ENCODE data around the gene CLASP1.
"Not testable (repeated sequence)": the region's sequence is repeated elsewhere in the genome, so short reads cannot be mapped to it uniquely, and the experiment has no call there.

CLASP1 gene

GRCh38 chr2:121455446-121455845 is 193.8 kb downstream of the CLASP1 start:
- H3K4me3 Mint-ChIP-seq, result no peak overlapping the region
- H3K9me3 Mint-ChIP-seq, result no peaks in the 10 kb centered on the region
- no peaks in the 10 kb centered on the region for H3K4me1 Mint-ChIP-seq
- no peak for ATAC-seq
- no peak for DNase-seq (ENCODE audit: low spot score in 2 of 2)
- H3K27ac Mint-ChIP-seq, result no peak overlapping the region
- H3K36me3 Mint-ChIP-seq, result peaks cover 97% of the 10 kb centered on the region

DNA sequence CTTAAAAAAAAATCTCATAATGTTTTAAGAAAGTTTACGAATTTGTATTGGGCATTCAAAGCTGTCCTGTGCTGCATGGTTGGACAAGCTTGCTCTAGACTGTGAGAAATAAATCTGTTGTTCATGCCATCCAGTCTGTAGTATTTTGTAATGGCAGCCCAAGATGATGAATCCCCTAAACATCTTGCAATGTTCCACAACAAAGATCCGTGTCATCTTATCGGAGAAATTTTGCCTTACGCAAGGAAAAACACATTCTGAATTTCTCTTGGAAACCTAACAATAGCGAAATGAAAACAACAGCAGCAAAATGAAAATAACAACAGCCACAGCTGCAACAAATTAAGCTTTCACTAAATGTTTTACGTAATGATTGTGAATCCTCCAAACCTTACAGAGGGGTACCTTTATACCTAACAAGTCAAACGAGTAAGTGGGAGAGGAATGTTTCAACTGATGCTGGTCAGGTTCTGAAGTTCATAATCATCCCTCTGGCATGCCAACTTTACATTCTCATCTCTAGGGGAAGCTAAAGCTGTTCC is 194.6 kb downstream of the CLASP1 start:
- Mint-ChIP-seq H3K4me3 (no peak overlapping the region), H3K9me3 (no peaks in the 10 kb centered on the region), H3K4me1 (no peaks in the 10 kb centered on the region), H3K27ac (no peak overlapping the region), H3K36me3 (peaks cover 97% of the 10 kb centered on the region)
- no peak for ATAC-seq
- no peak for DNase-seq (ENCODE audit: low spot score in 2 of 2)

DNA sequence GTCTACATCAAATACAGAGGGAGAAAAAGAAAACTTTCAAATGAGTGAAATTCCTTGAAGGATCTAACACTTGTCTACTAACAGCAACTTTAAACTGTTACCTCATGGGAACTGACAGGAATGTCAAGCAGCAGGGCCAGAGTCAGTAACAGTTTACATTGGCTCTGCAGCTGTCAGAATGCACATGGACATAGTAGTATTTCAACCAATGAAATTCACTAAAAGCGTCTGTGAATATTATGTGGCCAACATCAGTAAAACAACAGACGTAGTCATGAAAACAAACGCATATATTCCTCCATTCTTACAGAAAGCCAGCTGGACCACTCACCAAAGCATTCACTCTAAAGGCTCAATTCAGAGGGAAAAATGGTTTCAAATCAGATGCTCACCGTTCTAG is 197.9 kb downstream of the CLASP1 start:
- H3K4me3 Mint-ChIP-seq, result no peak overlapping the region
- H3K36me3 Mint-ChIP-seq, result peaks cover 97% of the 10 kb centered on the region
- H3K27ac Mint-ChIP-seq, result no peak overlapping the region
- ATAC-seq, result no peak
- H3K9me3 Mint-ChIP-seq, result no peaks in the 10 kb centered on the region
- peaks cover 6% of the 10 kb centered on the region for H3K4me1 Mint-ChIP-seq
- DNase-seq (ENCODE audit: low spot score in 2 of 2), result no peak

- Mint-ChIP-seq H3K27ac (no peak overlapping the region), H3K4me1 (peaks cover 6% of the 10 kb centered on the region), H3K4me3 (no peak overlapping the region), H3K36me3 (peaks cover 97% of the 10 kb centered on the region), H3K9me3 (no peaks in the 10 kb centered on the region)
- DNase-seq (ENCODE audit: low spot score in 2 of 2) (no peak), ATAC-seq (no peak)
Measured at GRCh38 chr2:121450301-121450700, 199.0 kb downstream of the CLASP1 start.

- H3K27ac Mint-ChIP-seq, result peak overlapping the region; percentile 45
- peaks cover 100% of the 10 kb centered on the region for H3K36me3 Mint-ChIP-seq
- H3K4me3 Mint-ChIP-seq, result no peak overlapping the region
- peaks cover 6% of the 10 kb centered on the region for H3K4me1 Mint-ChIP-seq
- no peak for ATAC-seq
- no peaks in the 10 kb centered on the region for H3K9me3 Mint-ChIP-seq
- DNase-seq (ENCODE audit: low spot score in 2 of 2), result no peak
Measured at GRCh38 chr2:121446647-121447241, 202.5 kb downstream of the CLASP1 start.

DNA sequence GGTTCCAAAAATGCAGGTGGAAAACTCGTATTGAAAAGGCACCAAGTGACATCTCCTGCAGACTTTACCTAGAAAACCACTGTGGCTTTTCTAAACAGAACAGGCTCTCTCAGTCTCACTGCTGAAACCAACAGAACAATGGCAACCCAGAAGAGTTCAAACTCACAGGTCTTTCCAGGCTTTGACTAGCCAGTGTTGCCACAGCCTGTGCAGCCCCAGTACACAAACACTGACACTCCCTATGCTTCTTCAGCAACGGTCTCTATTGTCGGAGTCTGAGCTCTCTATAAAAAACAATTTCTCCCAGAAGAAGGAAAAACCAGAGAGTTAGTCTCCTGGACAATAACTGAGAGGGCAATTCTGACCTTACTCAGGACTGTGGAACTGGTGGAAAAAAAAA is 206.4 kb downstream of the CLASP1 start:
- DNase-seq (ENCODE audit: low spot score in 2 of 2), result no peak
- Mint-ChIP-seq H3K9me3 (no peaks in the 10 kb centered on the region), H3K36me3 (peaks cover 89% of the 10 kb centered on the region)

DNA sequence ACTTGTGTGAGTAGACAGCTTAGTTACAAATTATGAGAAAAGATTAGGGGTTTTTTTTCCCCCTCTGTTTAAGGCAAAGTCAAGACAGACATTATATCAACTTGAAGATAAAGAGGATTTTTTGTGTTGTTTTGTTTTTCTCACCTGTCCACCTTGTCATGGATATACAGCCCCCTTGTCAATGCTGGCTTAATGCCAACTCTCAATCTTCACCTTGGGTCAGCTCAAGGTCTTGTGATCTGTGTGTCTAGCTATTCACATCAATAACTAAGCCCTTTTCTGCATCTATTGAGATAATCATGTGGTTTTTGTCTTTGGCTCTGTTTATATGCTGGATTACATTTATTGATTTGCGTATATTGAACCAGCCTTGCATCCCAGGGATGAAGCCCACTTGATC is 211.0 kb downstream of the CLASP1 start:
- not testable (repeated sequence) for ATAC-seq; DNase-seq (ENCODE audit: low spot score in 2 of 2); H3K27ac Mint-ChIP-seq; H3K9me3 Mint-ChIP-seq; H3K4me3 Mint-ChIP-seq; H3K4me1 Mint-ChIP-seq
- H3K36me3 Mint-ChIP-seq, result peaks cover 62% of the 10 kb centered on the region

More for the DNA sequence above, 206.4 kb downstream of the CLASP1 start:
- ATAC-seq, result no peak
- H3K27ac Mint-ChIP-seq, result no peak overlapping the region
- no peak overlapping the region for H3K4me3 Mint-ChIP-seq
- peaks cover 6% of the 10 kb centered on the region for H3K4me1 Mint-ChIP-seq

DNA sequence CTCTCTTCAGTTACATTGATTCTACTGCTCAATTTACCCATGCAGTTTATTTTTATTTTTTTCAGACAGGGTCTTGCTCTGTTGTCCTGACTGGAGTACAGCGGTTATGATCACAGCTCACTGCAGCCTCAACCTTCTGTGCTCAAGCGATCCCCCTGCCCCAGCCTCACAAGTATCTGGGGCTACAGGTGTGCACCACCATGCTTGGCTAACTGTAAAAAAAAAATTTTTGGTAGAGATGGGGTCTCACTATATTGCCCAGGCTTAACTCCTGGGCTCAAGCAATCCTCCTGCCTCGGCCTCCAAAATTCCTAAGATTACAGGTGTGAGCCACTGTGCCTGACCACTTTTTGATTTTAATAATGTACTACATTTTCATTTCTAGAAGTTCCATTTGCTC is 212.3 kb downstream of the CLASP1 start:
- Mint-ChIP-seq H3K4me1 (no peaks in the 10 kb centered on the region), H3K27ac (peak overlapping the region; percentile 16), H3K9me3 (no peaks in the 10 kb centered on the region), H3K4me3 (no peak overlapping the region), H3K36me3 (peaks cover 48% of the 10 kb centered on the region)
- DNase-seq (ENCODE audit: low spot score in 2 of 2) (no peak), ATAC-seq (no peak)

DNA sequence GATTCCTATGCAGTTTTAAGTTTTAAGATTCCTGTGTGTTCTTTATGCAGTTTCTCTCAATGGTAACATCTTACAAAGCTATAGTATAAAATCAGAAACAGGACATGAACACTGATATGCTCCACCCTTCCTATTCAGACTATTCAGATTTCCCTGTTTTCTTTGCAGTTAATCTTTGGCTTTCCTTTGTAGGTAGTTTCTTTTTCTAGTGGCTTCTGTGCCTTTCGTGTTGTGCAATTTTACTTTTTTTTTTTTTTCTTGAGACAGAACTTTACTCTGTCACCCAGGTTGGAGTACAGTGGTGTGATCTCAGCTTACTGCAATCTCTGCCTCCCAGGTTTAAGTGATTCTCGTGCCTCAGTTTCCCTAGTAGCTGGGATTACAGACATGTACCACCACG is 213.5 kb downstream of the CLASP1 start:
- DNase-seq (ENCODE audit: low spot score in 2 of 2) (no peak), ATAC-seq (no peak)
- Mint-ChIP-seq H3K9me3 (no peaks in the 10 kb centered on the region), H3K4me3 (no peak overlapping the region), H3K27ac (peak overlapping the region; percentile 16), H3K36me3 (peaks cover 44% of the 10 kb centered on the region), H3K4me1 (no peaks in the 10 kb centered on the region)

- DNase-seq (ENCODE audit: low spot score in 2 of 2) (no peak), ATAC-seq (no peak)
- Mint-ChIP-seq H3K9me3 (no peaks in the 10 kb centered on the region), H3K27ac (no peak overlapping the region), H3K4me3 (no peak overlapping the region), H3K36me3 (peaks cover 60% of the 10 kb centered on the region), H3K4me1 (no peaks in the 10 kb centered on the region)
Measured at GRCh38 chr2:121431214-121431613, 218.0 kb downstream of the CLASP1 start.

GRCh38 chr2:121429927-121430520 is 219.2 kb downstream of the CLASP1 start:
- DNase-seq (ENCODE audit: low spot score in 2 of 2), result no peak
- H3K36me3 Mint-ChIP-seq, result peaks cover 62% of the 10 kb centered on the region
- H3K9me3 Mint-ChIP-seq, result no peaks in the 10 kb centered on the region

GRCh38 chr2:121429119-121429903 is 220.0 kb downstream of the CLASP1 start:
- Mint-ChIP-seq H3K36me3 (peaks cover 69% of the 10 kb centered on the region), H3K4me3 (no peak overlapping the region), H3K4me1 (no peaks in the 10 kb centered on the region), H3K9me3 (no peaks in the 10 kb centered on the region), H3K27ac (no peak overlapping the region)
- ATAC-seq, result no peak
- no peak for DNase-seq (ENCODE audit: low spot score in 2 of 2)

More at GRCh38 chr2:121429927-121430520, 219.2 kb downstream of the CLASP1 start:
- Mint-ChIP-seq H3K27ac (no peak overlapping the region), H3K4me3 (no peak overlapping the region), H3K4me1 (no peaks in the 10 kb centered on the region)
- no peak for ATAC-seq

- Mint-ChIP-seq H3K4me3 (no peak overlapping the region), H3K4me1 (no peaks in the 10 kb centered on the region), H3K9me3 (no peaks in the 10 kb centered on the region), H3K27ac (no peak overlapping the region), H3K36me3 (peaks cover 90% of the 10 kb centered on the region)
- ATAC-seq, result no peak
- DNase-seq (ENCODE audit: low spot score in 2 of 2), result no peak
Measured at GRCh38 chr2:121427187-121427689, 222.0 kb downstream of the CLASP1 start.

DNA sequence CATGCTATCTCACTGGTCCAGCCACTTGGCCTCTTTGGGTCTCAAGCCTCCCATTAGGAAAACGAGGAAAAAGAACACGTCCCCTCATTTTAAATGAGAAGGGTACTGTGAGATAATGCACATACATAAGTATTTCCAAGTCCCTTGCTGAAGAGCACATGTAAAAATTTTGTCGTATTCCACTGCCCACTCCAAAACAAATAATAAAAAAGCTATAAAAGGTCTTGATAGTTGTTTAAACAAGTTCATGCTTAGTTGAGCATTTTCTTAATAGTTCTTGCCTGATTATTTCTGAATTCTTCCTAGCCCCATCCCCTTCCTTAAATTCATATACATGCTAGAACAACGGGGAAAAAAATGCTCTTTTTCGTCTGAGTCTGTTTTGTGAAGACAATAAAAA is 228.8 kb downstream of the CLASP1 start:
- Mint-ChIP-seq H3K4me1 (no peaks in the 10 kb centered on the region), H3K9me3 (no peaks in the 10 kb centered on the region), H3K4me3 (no peak overlapping the region), H3K36me3 (peaks cover 97% of the 10 kb centered on the region), H3K27ac (no peak overlapping the region)
- ATAC-seq (no peak), DNase-seq (ENCODE audit: low spot score in 2 of 2) (no peak)

DNA sequence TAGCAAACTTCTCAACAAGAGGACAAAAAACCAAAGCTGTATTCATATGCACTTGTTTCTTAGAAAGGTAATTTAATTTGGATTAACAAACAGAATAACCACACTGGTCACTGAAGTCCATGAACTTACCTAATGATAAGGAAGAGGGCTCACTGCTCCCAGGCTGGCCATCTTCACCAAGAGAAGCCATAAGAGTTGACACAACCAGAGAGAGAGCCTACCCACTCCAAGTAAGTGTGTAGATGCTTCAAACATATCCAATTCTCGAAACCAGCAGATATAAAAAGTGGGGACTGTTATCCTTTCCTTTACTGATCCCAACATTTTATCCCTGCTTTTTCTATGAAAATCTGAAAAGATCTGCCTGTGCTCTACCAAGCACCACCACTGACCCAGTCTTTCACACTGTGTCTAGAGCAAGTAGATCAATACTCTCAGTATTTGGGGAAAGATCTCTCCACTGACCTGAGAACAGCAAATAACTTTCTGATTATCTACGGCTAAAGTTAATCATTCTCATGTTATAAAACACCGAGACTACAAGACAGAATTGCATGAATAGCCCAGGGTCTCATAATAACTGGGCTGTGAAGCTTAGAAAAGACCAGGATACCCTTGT is 230.1 kb downstream of the CLASP1 start:
- Mint-ChIP-seq H3K36me3 (peaks cover 95% of the 10 kb centered on the region), H3K4me1 (no peaks in the 10 kb centered on the region), H3K4me3 (no peak overlapping the region), H3K27ac (no peak overlapping the region), H3K9me3 (no peaks in the 10 kb centered on the region)
- ATAC-seq (no peak), DNase-seq (ENCODE audit: low spot score in 2 of 2) (no peak)

All from stimulated activated effector memory CD8-positive, alpha-beta T cell treated with anti-CD3 and anti-CD28 coated beads, Interleukin-12 subunit alpha, Interleukin-12 subunit beta, amount 100 ng/mL, for 72 hours (primary cell).